Activated T-helper 1 cell treated with anti-CD3 and anti-CD28 coated beads, Interleukin-2, amount 50 U/mL, for 16 hours (primary cell): ENCODE measurements around the gene PPP2R3B.
"Not testable (repeated sequence)": the region's sequence is repeated elsewhere in the genome, so short reads cannot be mapped to it uniquely, and the experiment has no call there.

Experiments used
- DNase-seq, 2 donors: peaks; one replicate each; pipeline ENCODE4 v3.0.0-alpha.2; 2020; ENCODE audit warnings: low read depth in 1 of 2, low spot score in 1 of 2

PPP2R3B gene

DNA sequence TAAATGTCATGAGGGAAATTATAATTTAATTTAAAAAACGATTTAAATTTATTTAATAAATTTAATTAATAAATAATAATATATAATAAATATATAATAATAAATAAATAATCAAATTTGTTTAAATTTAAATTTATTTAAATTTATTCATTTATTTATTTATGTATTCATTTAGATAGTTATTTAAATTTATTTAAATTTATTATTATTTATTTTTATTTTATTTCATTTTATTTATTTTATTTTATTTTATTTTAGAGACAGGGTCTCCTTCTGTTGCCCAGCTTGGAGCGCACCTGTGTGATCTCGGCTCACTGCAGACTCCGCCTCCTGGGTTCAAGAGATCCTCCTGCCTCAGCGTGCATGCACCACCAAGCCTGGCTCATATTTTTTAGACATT is 18.4 kb upstream of the PPP2R3B start:
- DNase-seq = no peak

DNA sequence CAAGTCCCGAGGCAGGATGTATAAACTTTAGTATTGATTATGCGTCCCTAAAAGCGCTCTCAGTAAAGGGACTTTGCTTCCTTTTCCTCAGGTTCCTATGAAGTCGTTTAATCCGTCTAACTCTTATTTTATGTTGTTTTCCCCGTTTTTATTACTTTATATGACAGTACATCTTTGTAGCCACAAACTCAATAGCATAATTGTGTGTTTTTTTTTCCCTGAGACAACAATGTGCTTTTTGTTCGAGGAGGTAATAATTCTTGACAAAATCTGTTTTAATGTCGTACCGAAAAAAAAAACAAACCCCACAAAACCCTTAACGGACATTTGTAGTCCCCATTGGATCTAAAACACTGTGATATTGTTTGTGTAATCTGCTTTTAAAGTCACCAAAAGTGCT is 17.9 kb upstream of the PPP2R3B start:
- no peak for DNase-seq

DNA sequence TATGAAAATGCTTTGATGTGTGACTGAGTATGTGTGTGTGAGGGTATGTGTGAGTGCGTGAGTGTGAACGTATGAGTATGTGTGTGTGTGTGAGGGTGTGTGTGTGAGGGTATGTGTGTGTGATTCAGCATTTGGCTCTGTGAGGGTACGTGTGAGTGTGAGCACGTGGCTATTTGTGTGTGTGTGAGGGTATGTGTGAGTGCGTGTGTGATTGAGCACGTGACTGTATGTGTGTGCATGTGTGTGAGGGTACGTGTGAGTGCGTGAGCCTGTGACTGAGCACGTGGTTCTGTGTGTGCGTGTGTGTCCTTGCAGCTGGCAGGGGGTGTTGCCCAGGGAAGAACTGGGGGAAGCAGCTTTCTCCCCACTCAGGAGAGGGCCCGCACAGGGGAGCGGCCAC is 16.1 kb upstream of the PPP2R3B start:
- no peak for DNase-seq

DNA sequence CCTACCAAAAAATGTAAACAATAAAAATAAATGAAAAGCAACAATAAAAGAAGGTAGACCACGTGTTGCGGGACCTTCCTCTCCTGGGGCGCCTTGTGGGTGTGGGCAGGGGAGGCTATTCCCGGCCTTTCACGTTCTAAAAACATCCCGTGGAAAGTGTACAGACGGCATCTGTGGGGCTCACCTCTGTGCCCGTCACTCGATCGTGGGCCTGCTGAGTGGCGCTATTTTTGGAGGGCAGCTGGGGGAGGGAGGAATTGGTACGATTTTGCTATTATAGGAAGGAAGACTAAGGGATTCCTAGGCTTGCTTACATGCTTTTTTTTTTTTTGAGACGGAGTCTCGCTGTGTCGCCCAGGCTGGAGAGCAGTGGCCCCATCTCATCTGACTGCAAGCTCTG is 13.6 kb upstream of the PPP2R3B start:
- DNase-seq = no peak

DNA sequence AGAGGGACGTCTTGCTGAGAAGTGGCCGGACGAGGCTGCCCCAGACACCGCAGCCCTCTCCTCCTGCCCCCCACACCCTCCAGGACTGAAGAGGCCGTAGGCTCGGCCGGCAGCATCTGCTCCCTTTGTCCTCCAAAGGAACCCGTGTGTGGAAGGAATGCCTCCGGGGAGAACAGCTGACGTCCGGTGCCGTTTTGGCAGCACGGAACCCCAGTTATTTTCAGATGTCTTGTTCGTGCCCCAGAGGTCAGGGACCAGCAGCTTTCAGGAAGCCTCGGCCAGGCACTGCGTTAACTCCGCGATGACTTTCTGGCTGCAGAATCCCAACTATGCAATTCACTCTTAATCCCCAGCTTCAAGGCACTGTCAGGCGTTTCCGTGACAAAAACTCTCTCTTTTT is 10.9 kb upstream of the PPP2R3B start:
- no peak for DNase-seq

DNA sequence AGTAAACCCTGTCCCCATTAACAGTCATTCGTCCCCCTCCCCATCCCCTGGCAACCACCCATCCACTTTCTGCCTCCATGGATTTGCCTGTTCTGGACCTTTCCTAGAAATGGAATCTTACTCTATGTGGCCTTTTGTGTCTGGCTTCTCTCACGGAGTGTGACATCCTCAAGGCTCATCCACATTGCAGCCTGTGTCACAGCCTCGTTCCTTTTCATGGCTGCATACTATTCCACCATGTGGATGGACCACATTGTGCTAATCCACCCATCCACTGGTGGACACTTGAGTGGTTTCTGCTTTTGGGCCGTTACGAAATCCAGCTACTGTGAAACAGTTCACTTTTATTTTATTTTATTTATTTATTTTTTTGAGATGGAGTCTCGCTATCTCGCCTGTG is 8.1 kb upstream of the PPP2R3B start:
- DNase-seq = no peak

DNA sequence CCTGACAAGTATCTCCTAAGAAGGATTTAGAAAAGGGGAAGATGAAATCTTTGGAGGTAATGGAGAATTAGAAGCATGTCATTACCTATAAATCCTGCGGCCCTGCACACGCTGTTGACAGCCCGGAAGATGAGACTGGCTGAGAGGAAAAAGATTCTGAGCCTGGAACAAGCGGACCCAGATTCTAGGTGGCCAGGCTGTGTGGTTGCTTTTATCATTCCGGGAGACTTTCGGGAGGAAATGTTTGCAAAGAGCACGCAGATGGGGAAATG is 5.8 kb upstream of the PPP2R3B start:
- DNase-seq = no peak

DNA sequence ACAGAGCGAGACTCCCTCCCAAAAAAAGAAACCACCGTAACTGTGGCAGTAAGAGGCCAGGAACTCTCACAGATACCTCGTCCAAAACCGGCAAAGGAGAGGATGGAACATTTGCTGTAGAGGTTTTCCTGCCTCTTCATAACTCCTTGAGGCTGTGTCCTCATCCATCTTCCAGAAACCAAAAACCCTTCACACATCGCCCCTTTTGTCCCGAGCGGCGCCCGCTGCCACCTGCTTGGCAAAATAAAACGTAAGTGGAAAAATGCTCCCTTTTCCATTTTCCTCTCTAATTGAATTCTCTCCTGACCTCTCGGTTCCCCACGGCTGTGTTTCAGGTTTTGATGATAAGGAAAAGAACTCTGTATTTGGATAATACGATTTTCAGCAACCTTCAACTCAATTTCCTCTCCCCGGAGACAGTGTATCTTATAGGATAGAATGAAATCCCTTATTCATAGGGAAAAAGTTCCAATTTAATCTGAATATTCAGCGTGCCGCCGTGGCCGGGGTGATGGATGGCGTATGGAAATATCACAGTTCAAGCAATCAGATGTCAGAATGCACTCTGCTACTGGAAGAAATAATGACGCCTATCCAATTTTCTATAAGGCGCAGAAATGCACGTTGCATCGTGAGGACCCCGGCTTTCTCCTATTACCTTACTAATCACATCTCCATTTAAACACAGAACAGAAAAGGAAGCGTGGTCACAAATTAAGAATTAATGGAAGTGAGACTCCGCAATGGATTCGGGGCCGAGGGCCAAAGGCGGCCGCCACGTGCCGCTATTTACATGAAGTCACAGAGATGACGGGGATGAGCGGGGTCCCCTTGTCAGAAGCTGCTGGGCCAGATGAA is 5.2 kb upstream of the PPP2R3B start:
- DNase-seq = no peak

DNA sequence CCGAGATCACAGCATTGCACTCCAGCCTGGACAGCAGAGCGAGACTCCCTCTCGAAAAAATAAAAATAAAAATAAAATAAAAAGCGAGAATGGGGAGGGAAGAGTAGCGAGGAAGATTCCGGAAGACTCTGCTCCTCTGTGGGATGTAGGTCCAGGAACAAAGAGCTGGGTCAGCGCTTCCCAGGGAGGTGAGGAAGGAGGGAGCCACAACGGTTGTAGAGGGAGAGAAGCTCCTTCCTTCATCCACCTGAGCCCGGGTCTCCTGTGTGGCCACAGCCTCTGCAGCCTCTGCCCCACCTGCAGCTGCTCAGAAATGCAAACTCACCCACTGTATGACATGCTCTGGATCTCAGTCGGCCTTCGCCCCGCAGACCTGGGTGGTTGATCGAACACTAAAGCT is 3.8 kb upstream of the PPP2R3B start:
- no peak for DNase-seq

DNA sequence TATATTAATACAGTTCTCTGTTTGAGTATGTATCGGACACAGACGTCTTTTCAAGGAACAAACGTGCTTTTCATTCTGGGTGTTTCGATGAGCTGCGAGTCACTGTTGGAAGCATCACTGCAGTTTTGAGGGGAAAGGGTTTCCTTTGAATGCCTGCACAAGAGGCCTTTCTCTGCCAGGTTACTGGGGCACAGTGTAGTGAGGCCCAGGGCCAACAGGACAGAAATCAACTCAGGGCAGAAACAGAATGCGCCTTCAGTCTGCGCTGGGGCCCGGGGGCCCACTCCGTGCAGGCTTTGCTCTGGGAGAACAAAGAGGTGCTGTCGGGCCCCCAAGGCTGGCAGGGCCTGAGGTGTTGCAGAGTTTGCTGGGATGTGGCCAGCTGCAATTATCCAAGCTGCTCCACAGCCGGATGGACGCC is 2.3 kb upstream of the PPP2R3B start:
- no peak for DNase-seq

DNA sequence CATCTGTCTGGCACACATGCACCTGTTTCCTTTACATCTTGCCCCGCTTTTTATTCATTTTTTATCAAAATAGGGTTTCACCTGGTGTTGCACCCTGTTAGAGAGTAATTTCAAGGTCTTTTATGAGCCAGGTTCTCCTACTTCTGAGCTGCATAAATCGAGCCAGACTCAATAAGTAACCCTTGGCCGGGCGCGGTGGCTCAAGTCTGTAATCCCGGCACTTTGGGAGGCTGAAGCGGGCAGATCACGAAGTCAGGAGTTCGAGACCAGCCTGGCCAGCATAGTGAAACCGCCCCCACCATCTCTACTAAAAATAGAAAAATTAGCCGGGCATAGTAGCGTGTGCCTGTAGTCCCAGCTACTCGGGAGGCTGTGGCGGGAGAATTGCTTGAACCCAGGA is 1.0 kb upstream of the PPP2R3B start:
- no peak for DNase-seq

DNA sequence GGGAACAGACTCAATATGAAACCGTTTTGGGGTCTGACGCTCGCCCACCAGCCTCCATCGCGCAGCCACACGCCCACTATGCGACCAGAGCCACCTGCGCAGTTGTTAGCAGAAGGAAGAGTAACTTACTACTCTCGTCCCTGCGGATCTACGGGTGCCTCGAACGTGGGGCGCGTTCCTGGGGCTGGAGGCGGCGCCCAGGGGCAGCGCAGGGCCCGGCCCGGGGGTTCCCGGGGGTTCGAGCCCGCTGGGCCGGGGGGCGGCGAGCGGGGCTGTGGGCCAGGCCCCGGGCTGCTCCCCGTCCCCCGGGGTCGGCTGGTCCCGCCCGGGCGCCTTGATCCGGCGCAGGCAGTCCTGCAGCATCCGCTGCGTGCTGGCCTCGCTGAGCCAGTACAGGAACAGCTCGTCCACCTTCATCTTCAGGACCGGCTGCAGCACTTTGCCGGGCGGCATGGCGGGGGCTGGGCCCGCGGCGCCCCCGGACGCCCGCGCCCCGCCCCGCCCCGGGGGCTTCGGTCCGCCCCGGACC is 404 bp downstream of the PPP2R3B start:
- peak in 1 of 2 donors; percentile 16 for DNase-seq

DNA sequence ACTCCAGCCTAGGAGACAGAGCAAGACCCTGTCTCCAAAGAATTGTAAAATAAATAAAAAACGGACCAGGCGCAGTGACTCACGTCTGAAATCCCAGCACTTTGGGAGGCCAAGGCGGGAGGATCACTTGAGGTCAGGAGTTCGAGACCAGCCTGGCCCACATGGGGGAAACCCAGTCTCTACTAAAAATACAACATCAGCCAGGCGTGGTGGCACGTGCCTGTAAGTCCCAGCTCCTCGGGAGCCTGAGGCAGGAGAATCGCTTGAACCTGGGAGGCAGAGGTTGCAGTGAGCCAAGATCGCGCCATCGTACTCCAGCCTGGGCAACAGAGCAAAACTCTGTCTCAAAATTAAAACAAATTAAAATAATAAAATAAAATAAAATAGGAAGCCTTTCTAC is 971 bp downstream of the PPP2R3B start:
- DNase-seq = not testable (repeated sequence)

DNA sequence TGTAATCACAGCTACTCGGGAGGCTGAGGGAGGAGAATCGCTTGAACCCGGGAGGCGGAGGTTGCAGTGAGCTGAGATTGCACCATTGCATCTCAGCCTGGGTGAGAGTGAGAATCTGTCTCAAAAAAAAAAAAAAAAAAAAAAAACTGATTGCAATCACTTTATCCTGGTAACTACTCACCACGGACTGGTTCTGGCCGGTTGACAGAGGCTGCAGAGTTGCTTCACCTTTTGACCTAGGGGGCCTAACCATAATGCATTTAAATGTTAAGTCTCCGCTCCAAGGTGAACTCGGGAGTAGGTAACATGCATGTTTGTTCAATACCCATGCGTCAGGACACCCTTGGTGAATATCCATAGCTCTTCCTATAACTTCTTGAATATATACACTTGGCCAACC is 1.8 kb downstream of the PPP2R3B start:
- no peak for DNase-seq

DNA sequence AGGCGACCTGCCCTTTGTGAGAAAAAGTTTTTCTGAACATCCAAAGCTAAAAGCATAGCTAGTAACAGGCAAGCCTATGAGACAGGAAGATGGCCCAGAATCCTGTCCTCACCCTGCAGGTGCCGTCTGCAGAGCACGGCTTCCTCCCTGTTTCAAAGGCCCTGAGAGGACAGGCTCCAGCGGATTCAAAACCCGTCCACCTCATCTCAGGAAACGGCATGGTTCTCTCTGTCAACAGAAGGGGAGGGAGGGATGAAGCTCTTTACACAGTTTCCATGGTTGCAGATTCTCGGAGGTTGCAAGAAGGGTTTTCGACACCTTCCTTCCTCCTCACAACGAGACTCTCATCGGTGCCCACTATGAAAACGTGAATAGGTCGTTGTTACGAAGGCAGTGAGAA is 8.3 kb downstream of the PPP2R3B start:
- DNase-seq = no peak

DNA sequence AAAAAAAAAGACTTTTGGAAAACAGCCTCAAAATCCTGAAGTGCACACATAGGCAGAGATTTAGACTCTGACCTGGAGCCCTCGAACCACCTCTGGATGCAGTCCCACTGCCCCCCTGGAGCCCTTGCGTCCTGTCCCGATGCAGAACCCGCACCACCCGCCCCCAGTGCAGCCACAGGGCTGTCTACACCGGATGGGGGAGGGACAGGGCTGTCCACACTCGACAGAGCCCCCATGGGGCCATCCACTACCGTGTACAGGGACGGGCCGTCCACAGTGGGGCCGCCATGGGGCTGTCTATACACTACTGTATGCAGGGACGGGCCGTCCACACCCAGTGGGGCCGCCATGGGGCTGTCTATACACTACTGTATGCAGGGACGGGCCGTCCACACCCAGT is 10.5 kb downstream of the PPP2R3B start:
- DNase-seq = not testable (repeated sequence)

DNA sequence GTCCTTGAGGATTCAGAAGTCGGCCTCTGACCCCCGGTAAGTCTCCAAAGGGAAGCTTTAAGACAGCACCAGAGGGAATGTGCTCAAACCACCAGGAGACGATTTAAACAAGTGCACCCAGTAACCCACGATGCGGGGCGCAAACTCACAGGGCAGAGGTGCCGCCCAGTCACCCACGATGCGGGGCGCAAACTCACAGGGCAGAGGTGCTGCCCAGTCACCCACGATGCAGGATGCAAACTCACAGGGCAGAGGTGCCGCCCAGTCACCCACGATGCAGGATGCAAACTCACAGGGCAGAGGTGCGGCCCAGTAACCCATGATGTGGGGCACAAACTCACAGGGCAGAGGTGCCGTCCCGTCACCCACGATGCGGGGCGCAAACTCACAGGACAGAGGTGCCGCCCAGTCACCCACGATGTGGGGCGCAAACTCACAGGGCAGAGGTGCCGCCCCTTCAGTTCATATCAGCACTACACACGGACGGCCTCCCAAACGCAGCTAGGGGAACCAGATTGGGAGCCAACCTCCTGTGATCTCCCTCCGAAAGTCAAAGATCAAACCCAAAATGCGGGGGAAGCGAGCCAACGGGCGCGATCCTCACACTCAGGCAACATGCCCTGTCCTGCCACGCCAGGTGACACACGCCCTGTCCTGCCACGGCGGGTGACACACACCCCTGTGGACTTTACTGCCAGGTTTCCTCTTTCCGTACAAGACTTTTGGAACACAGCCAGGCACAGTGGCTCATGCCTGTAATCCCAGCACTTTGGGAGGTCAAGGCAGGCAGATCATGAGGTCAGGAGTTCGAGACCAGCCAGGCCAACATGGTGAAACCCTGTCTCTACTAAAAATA is 11.3 kb downstream of the PPP2R3B start:
- no peak for DNase-seq

DNA sequence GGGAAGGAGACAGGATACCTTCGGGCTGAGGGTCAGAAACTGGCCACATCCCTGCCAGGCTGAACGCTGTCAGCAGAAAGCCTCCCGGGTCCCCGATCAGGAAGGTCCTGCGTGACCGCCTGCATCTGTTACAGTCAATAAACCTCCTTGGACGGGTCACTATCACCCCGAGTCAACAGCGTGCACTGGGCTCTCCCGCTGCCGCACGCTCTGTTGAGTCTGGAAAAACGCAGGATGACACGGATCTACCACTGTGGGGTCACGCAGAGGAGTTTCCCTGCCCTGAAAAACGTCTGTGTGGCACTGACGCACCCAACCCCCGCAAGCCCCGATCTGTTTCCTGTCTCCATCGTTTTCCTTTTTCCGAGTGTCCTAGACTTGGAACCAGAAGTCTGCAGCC is 12.1 kb downstream of the PPP2R3B start:
- no peak for DNase-seq

DNA sequence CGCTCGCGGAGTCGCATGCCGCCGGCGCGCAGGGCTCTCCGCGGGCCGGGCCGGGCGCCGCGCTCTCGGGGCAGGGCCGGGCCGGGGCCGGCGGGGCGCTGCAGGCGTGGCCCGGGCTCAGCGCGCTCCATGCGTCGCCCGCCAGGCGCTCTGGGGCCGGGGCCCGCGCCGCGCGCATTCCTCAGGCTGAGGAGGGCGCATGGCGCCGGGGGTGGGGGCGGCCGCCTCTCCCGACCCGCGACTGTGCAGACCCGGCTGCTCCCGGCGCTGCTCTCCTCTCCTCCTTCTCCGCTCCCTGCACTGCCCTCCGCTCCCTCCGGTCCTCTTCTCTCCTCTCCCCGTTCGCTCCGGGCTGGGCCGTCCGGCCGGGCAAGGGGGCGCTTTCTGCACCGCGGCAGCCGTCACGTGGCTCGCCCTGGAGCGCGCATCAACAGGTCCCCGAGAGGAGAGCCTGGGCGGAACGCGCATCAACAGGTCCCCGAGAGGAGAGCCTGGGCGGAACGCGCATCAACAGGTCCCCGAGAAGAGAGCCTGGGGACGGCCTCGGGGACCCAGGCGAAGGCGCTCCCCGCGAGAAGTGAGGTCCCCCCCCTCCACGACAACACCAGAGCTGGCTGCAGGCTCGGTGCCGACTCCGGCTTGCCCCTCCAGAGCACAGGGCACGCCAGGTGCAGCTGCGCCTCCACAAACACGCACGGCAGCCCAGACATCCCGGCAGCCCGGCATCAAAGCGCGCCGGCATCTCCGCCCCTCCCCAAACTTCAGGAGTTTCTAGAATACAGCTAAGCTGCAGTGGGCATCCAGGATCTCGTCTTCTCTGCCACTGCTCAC is 12.9 kb downstream of the PPP2R3B start:
- no peak for DNase-seq

DNA sequence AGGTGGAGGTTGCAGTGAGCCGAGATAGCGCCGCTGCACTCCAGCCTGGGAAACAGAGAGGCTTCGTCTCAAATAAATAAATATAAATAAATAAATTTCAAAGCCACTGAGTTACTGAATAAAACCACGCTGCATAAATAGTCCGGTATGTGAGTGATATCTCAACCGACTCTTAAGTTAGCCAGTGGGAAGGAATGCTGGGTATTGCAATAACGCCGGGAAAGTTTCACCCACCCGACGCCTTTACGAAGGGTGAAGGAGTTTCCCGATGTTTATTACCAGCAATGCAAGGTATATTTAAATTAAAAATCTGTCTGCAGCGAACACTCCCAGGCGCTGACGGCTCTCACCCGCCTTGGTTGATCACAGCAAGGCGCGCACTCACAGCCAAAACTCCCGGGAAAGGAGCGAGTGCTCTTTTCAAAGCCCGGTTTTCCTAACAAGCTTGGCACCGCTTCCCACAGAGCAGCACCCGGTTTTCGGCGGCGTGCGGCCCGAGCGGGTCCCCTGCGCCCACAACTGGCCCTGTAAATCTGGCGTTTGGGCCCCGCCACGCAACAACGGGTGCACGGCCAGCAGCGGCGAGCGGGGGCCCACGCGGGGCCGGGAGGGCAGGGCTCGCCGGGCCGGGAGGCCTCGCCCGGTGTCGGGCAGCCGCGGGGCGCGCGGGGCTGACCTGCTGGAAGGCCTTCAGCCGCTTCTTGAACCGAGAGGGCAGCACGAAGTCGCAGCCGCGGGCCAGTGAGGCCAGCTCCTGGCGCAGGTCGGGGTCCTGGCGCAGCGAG is 13.7 kb downstream of the PPP2R3B start:
- no peak for DNase-seq

DNA sequence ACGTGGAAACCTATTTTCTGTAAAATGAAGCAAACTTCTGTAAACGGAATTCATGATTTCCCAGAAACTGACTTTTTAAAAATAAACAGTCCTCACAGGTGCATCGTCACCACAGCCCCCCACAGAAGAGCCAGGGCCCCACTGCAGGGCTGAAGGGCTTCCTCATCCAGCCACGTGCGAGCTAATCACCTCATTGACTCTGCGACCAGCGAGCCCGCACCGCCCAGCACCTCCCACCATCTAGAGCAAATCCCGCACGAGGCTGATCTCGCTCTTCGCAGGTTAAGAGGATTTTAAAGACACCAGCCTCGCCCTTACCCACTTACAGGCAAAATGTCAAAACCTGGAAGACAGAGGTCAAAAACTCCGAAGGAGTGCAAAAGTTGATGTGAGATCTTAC is 14.8 kb downstream of the PPP2R3B start:
- DNase-seq = no peak
